Measurements from ENCODE around the gene BDNF.

GRCh38 chr11:27679136-27680015, 20.9 kb downstream of the BDNF start:
- TF ChIP-seq CTCF (IDR thresholded peaks at IDR 0.05; ENCODE audit: extremely low read depth in 1 of 2, insufficient read depth in 1 of 2, low read depth in 1 of 2, low read length in 2 of 2): no peak
- TF ChIP-seq POLR2AphosphoS5 (IDR thresholded peaks at IDR 0.05; ENCODE audit: insufficient read depth, low read depth, low read length): no peak
- no peak for TF ChIP-seq POLR2A (IDR thresholded peaks at IDR 0.05; ENCODE audit: low read depth, low read length)
- no peak for TF ChIP-seq EZH2 (IDR thresholded peaks at IDR 0.05; ENCODE audit: borderline replicate concordance, low read depth, low read length, severe bottlenecking)

All from endothelial cell of umbilical vein (primary cell).